ENCODE results near the gene NFIA.
"Not testable (repeated sequence)": the region's sequence is repeated elsewhere in the genome, so short reads cannot be mapped to it uniquely, and the experiment has no call there.

NFIA gene

GRCh38 chr1:61447968-61448430, 365.6 kb downstream of the NFIA start:
- DNase-seq = no peak

GRCh38 chr1:61448914-61449313, 366.6 kb downstream of the NFIA start:
- DNase-seq = no peak

GRCh38 chr1:61449410-61449809, 367.0 kb downstream of the NFIA start:
- no peak for DNase-seq

GRCh38 chr1:61450454-61450853, 368.1 kb downstream of the NFIA start:
- no peak for DNase-seq

GRCh38 chr1:61450872-61451571, 368.7 kb downstream of the NFIA start:
- no peak for DNase-seq

GRCh38 chr1:61451572-61451968, 369.2 kb downstream of the NFIA start:
- DNase-seq = no peak

- DNase-seq = no peak
Measured at GRCh38 chr1:61452176-61453035, 370.0 kb downstream of the NFIA start.

- peak; percentile 65 for DNase-seq
Measured at GRCh38 chr1:61453111-61453961, 371.0 kb downstream of the NFIA start.

- DNase-seq = no peak
Measured at GRCh38 chr1:61455400-61455799, 373.0 kb downstream of the NFIA start.

GRCh38 chr1:61457526-61458040, 375.2 kb downstream of the NFIA start:
- no peak for DNase-seq

GRCh38 chr1:61459345-61459744, 377.0 kb downstream of the NFIA start:
- DNase-seq = no peak

- DNase-seq = no peak
Measured at GRCh38 chr1:61460191-61460590, 377.8 kb downstream of the NFIA start.

GRCh38 chr1:61461406-61462384, 379.3 kb downstream of the NFIA start:
- DNase-seq = no peak

GRCh38 chr1:61462628-61463027, 380.3 kb downstream of the NFIA start:
- no peak for DNase-seq

GRCh38 chr1:61463220-61463619, 380.9 kb downstream of the NFIA start:
- no peak for DNase-seq

- not testable (repeated sequence) for DNase-seq
Measured at GRCh38 chr1:61467836-61468235, 385.5 kb downstream of the NFIA start.

GRCh38 chr1:61469365-61469764, 387.0 kb downstream of the NFIA start:
- DNase-seq = no peak

GRCh38 chr1:61472876-61473275, 390.5 kb downstream of the NFIA start:
- DNase-seq = no peak

- no peak for DNase-seq
Measured at GRCh38 chr1:61474269-61474817, 392.0 kb downstream of the NFIA start.

GRCh38 chr1:61474963-61475362, 392.6 kb downstream of the NFIA start:
- DNase-seq = no peak

- DNase-seq = no peak
Measured at GRCh38 chr1:61477301-61477700, 394.9 kb downstream of the NFIA start.

Data from KG1 (cell line).